HEK293 (cell line): Measurements from ENCODE around the gene PDE4D.

Experiments used
- CTCF ChIA-PET: fragments of 350-600 bp; formaldehyde crosslinking; extraction: SDS; loops from one replicate; lab custom pipeline; 2021; ENCODE audit warnings: antibody characterized with exemption; lab: Yijun Ruan, JAX
- POLR2A ChIA-PET: fragments of 300-600 bp; formaldehyde crosslinking; extraction: SDS; loops from one replicate; lab custom pipeline; 2020; ENCODE audit warnings: antibody characterized with exemption, inconsistent platforms; lab: Yijun Ruan, JAX
- H3K27ac ChIP-seq: fragments of 200-500 bp; sonication (Bioruptor generic); 2 replicates; pipeline ENCODE4 v1.5.1; 2014; ENCODE audit warnings: low read depth, low read length, control low read depth, inconsistent platforms; ENCODE audit errors: extremely low read depth
- H3K36me3 ChIP-seq, 2 experiments: fragments of 200-500 bp in 1 of 2; sonication (Bioruptor generic) in 1 of 2; 1 replicate in 1 of 2; 2 replicates in 1 of 2; pipeline ENCODE4 v1.5.1; 2014 to 2017; ENCODE audit warnings: inconsistent platforms in 2 of 2, low read length in 2 of 2; ENCODE audit not compliant: control insufficient read depth in 2 of 2, insufficient read depth in 1 of 2
- H3K4me1 ChIP-seq: fragments of 200-500 bp; sonication (Bioruptor generic); 2 replicates; pipeline ENCODE4 v1.5.1; 2014; ENCODE audit warnings: mild to moderate bottlenecking, low read length, inconsistent platforms; ENCODE audit not compliant: control insufficient read depth, insufficient read depth
- H3K4me3 ChIP-seq: 2 replicates; pipeline ENCODE4 v1.5.1; 2011; ENCODE audit warnings: low read depth, mild to moderate bottlenecking, control low read depth, low read length, moderate library complexity
- H3K9me3 ChIP-seq: fragments of 200-500 bp; sonication (Bioruptor generic); 2 replicates; pipeline ENCODE4 v1.5.1; 2014; ENCODE audit warnings: low read depth, low read length, inconsistent platforms; ENCODE audit not compliant: control insufficient read depth, insufficient read depth
- BCL11B ChIP-seq: fragments of 450-650 bp; formaldehyde crosslinking; IDR thresholded peaks from 2 replicates; pipeline ENCODE4 v1.5.1; 2016; ENCODE audit warnings: low read depth, missing biosample characterization, missing genetic modification characterization
- GLIS1 ChIP-seq: fragments of 450-650 bp; formaldehyde crosslinking; IDR thresholded peaks from 2 replicates; pipeline ENCODE4 v1.5.1; 2016; ENCODE audit warnings: missing biosample characterization, missing genetic modification characterization
- GLIS2 ChIP-seq: fragments of 450-650 bp; formaldehyde crosslinking; IDR thresholded peaks from 2 replicates; pipeline ENCODE4 v1.5.1; 2016; ENCODE audit warnings: missing biosample characterization, missing genetic modification characterization
- HOXC10 ChIP-seq: sonication (generic); formaldehyde crosslinking; IDR thresholded peaks from 2 replicates; pipeline ENCODE4 v1.8.1; 2023; ENCODE audit warnings: mild to moderate bottlenecking, missing genetic modification reagents
- KLF16 ChIP-seq: fragments of 450-650 bp; formaldehyde crosslinking; IDR thresholded peaks from 2 replicates; pipeline ENCODE4 v1.5.1; 2017; ENCODE audit warnings: missing biosample characterization, missing genetic modification characterization
- KLF8 ChIP-seq: fragments of 450-650 bp; formaldehyde crosslinking; IDR thresholded peaks from 2 replicates; pipeline ENCODE4 v1.5.1; 2016; ENCODE audit warnings: missing biosample characterization, missing genetic modification characterization
- KLF9 ChIP-seq: fragments of 450-650 bp; formaldehyde crosslinking; IDR thresholded peaks from 2 replicates; pipeline ENCODE4 v1.5.1; 2016; ENCODE audit warnings: missing biosample characterization, missing genetic modification characterization, low read depth
- SETDB1 ChIP-seq: IDR thresholded peaks from one replicate; pipeline ENCODE4 v1.6.1; 2017; ENCODE audit warnings: mild to moderate bottlenecking, low read length, moderate library complexity, mixed read lengths; ENCODE audit not compliant: insufficient read length
- SP7 ChIP-seq: fragments of 450-650 bp; formaldehyde crosslinking; IDR thresholded peaks from 2 replicates; pipeline ENCODE4 v1.5.1; 2016; ENCODE audit warnings: missing biosample characterization, missing genetic modification characterization
- WT1 ChIP-seq: fragments of 450-650 bp; formaldehyde crosslinking; IDR thresholded peaks from 2 replicates; pipeline ENCODE4 v1.5.1; 2016; ENCODE audit warnings: missing biosample characterization, missing genetic modification characterization
- ZBTB17 ChIP-seq: fragments of 450-650 bp; formaldehyde crosslinking; IDR thresholded peaks from 2 replicates; pipeline ENCODE4 v1.5.1; 2016; ENCODE audit warnings: missing biosample characterization, missing genetic modification characterization
- ZBTB6 ChIP-seq: fragments of 450-650 bp; formaldehyde crosslinking; IDR thresholded peaks from 2 replicates; pipeline ENCODE4 v1.5.1; 2017; ENCODE audit warnings: missing biosample characterization, missing genetic modification characterization
- ZBTB8A ChIP-seq: fragments of 450-650 bp; formaldehyde crosslinking; IDR thresholded peaks from 2 replicates; pipeline ENCODE4 v1.5.1; 2016; ENCODE audit warnings: missing biosample characterization, missing genetic modification characterization
- ZNF112 ChIP-seq: fragments of 450-650 bp; formaldehyde crosslinking; IDR thresholded peaks from 2 replicates; pipeline ENCODE4 v1.5.0; 2017; ENCODE audit warnings: missing biosample characterization, missing genetic modification characterization
- ZNF311 ChIP-seq: fragments of 450-650 bp; formaldehyde crosslinking; IDR thresholded peaks from 2 replicates; pipeline ENCODE4 v1.5.1; 2017; ENCODE audit warnings: missing biosample characterization, missing genetic modification characterization, borderline replicate concordance
- ZNF324 ChIP-seq: fragments of 450-650 bp; formaldehyde crosslinking; IDR thresholded peaks from 2 replicates; pipeline ENCODE4 v1.5.1; 2016; ENCODE audit warnings: missing biosample characterization, missing genetic modification characterization
- ZNF404 ChIP-seq: fragments of 450-650 bp; formaldehyde crosslinking; IDR thresholded peaks from 2 replicates; pipeline ENCODE4 v1.5.1; 2017; ENCODE audit warnings: missing biosample characterization, missing genetic modification characterization
- ZNF518A ChIP-seq: fragments of 450-650 bp; formaldehyde crosslinking; conservative IDR thresholded peaks from 2 replicates; pipeline ENCODE4 v1.5.1; 2016; ENCODE audit warnings: low read depth, missing biosample characterization, missing genetic modification characterization
- ZNF626 ChIP-seq: fragments of 450-650 bp; sonication (Bioruptor Pico); formaldehyde crosslinking; IDR thresholded peaks from 2 replicates; pipeline ENCODE4 v1.5.1; 2018; ENCODE audit warnings: missing biosample characterization, missing genetic modification characterization, inconsistent platforms
- ZNF777 ChIP-seq: fragments of 450-650 bp; formaldehyde crosslinking; IDR thresholded peaks from 2 replicates; pipeline ENCODE4 v1.5.1; 2017; ENCODE audit warnings: missing biosample characterization, missing genetic modification characterization, borderline replicate concordance
- ZNF837 ChIP-seq: fragments of 450-650 bp; formaldehyde crosslinking; IDR thresholded peaks from 2 replicates; pipeline ENCODE4 v1.5.1; 2016; ENCODE audit warnings: missing biosample characterization, missing genetic modification characterization
- ZSCAN30 ChIP-seq: fragments of 450-650 bp; IDR thresholded peaks from 2 replicates; pipeline ENCODE4 v1.5.1; 2018; ENCODE audit warnings: missing biosample characterization, mild to moderate bottlenecking, missing genetic modification characterization, moderate library complexity

The PDE4D gene

GRCh38 chr5:58983526-58984452 lies 909.7 kb downstream of the PDE4D start:
- H3K9me3 ChIP-seq: no peaks in the 10 kb centered on the region
- POLR2A ChIA-PET: no interaction called here
- no peak overlapping the region for H3K27ac ChIP-seq
- H3K36me3 ChIP-seq: no peaks in the 10 kb centered on the region
- H3K4me1 ChIP-seq: 0 out of 2 replicates have a peak, but pooled peaks cover 7% of the 10 kb centered on the region
- CTCF ChIA-PET: interaction anchor here (1.6 to 2.3 kb wide), 2 partner anchors 23 to 191 kb away, joined by 3 to 5 read pairs; no protein-coding TSS in a partner anchor
- H3K4me3 ChIP-seq: no peak overlapping the region
- TF ChIP-seq KLF16 (tag by site-specific recombination) (no peak), SP7 (tag by site-specific recombination) (peak; percentile 75), SETDB1 (no peak)

- TF ChIP-seq ZBTB17 (tag by site-specific recombination) (no peak), ZSCAN30 (tag by site-specific recombination) (no peak), BCL11B (tag by site-specific recombination) (no peak), GLIS2 (tag by site-specific recombination) (no peak)
- ChIA-PET POLR2A (no interaction called here), CTCF (interaction anchor here (0.9 kb wide), 1 partner anchor 27 kb away, joined by 3 read pairs; no protein-coding TSS in a partner anchor)
- Histone ChIP-seq H3K4me1 (0 out of 2 replicates have a peak, but pooled peaks cover 5% of the 10 kb centered on the region), H3K9me3 (no peaks in the 10 kb centered on the region), H3K4me3 (no peak overlapping the region), H3K36me3 (peaks cover 0 to 4% of the 10 kb centered on the region in 2 experiments; a peak in 1 of 3 replicates), H3K27ac (no peak overlapping the region)
Observed at GRCh38 chr5:58980890-58981289, 912.6 kb downstream of the PDE4D start.

- no peaks in the 10 kb centered on the region for H3K4me1 ChIP-seq
Observed at GRCh38 chr5:58979090-58979489, 914.4 kb downstream of the PDE4D start.

More at GRCh38 chr5:58979090-58979489, 914.4 kb downstream of the PDE4D start:
- ChIA-PET CTCF (interaction anchor here (0.6 kb wide), 1 partner anchor 380 kb away, joined by 3 read pairs; no protein-coding TSS in a partner anchor), POLR2A (no interaction called here)
- no peaks in the 10 kb centered on the region for H3K9me3 ChIP-seq
- no peak overlapping the region for H3K4me3 ChIP-seq
- H3K36me3 ChIP-seq: peaks cover 4 to 13% of the 10 kb centered on the region in 2 experiments; a peak in 2 of 3 replicates
- TF ChIP-seq GLIS1 (tag by site-specific recombination) (no peak), KLF9 (tag by site-specific recombination) (no peak), WT1 (no peak), ZNF324 (tag by site-specific recombination) (no peak), HOXC10 (CRISPR knock-in tag) (no peak), KLF8 (no peak), GLIS2 (tag by site-specific recombination) (no peak), ZBTB8A (tag by site-specific recombination) (no peak), ZNF518A (tag by site-specific recombination) (no peak), ZNF404 (tag by site-specific recombination) (no peak), ZNF112 (no peak), ZBTB6 (no peak), ZNF837 (no peak), ZNF311 (tag by site-specific recombination) (no peak), ZNF626 (tag by site-specific recombination) (no peak), ZNF777 (tag by site-specific recombination) (no peak)
- H3K27ac ChIP-seq: no peak overlapping the region
